Duodenal mucosa (tissue), 2 donors: ENCODE data around the gene SH3RF2.
"Not testable (repeated sequence)": the region's sequence is repeated elsewhere in the genome, so short reads cannot be mapped to it uniquely, and the experiment has no call there.

Experiments used
- H3K27ac ChIP-seq: one replicate; pipeline ENCODE4 v1.7.0; 2013; ENCODE audit warnings: low read depth, low read length
- H3K27me3 ChIP-seq, 2 donors: one replicate each; pipeline ENCODE4 v1.7.0; 2013; ENCODE audit warnings: low read length in 2 of 2, control low read depth in 1 of 2; ENCODE audit not compliant: insufficient read depth in 2 of 2, control insufficient read depth in 1 of 2
- H3K36me3 ChIP-seq, 2 donors: one replicate each; pipeline ENCODE4 v1.7.0; 2013; ENCODE audit warnings: low read length in 2 of 2, control low read depth in 1 of 2; ENCODE audit not compliant: insufficient read depth in 2 of 2, control insufficient read depth in 1 of 2
- H3K4me1 ChIP-seq, 2 donors: one replicate each; pipeline ENCODE4 v1.7.0; 2013; ENCODE audit warnings: low read length in 2 of 2, control low read depth in 1 of 2; ENCODE audit not compliant: insufficient read depth in 2 of 2, control insufficient read depth in 1 of 2
- H3K4me3 ChIP-seq, 2 donors: one replicate each; pipeline ENCODE4 v1.7.0; 2013; ENCODE audit warnings: low read length in 2 of 2, low read depth in 1 of 2
- H3K9ac ChIP-seq, 2 donors: one replicate each; pipeline ENCODE4 v1.7.0; 2013; ENCODE audit warnings: low read length in 2 of 2, low read depth in 1 of 2
- H3K9me3 ChIP-seq, 2 donors: one replicate each; pipeline ENCODE4 v1.7.0; 2013; ENCODE audit warnings: low read length in 2 of 2, control low read depth in 1 of 2; ENCODE audit not compliant: control insufficient read depth in 1 of 2

The SH3RF2 gene

GRCh38 chr5:145958436-145958835, 22.1 kb downstream of the SH3RF2 start:
- H3K27me3 ChIP-seq = no peaks in the 10 kb centered on the region

GRCh38 chr5:145960166-145960565, 23.8 kb downstream of the SH3RF2 start:
- no peak overlapping the region for H3K27ac ChIP-seq
- H3K9me3 ChIP-seq = no peaks in the 10 kb centered on the region

More at GRCh38 chr5:145958436-145958835, 22.1 kb downstream of the SH3RF2 start:
- Histone ChIP-seq H3K4me1 (peaks cover 29 to 30% of the 10 kb centered on the region in 2 donors), H3K4me3 (no peak overlapping the region), H3K9me3 (no peaks in the 10 kb centered on the region), H3K27ac (no peak overlapping the region), H3K9ac (no peak overlapping the region), H3K36me3 (peaks cover 0 to 1% of the 10 kb centered on the region in 2 donors)

GRCh38 chr5:145960848-145961600, 24.6 kb downstream of the SH3RF2 start:
- H3K27ac ChIP-seq = no peak overlapping the region
- no peak overlapping the region for H3K9ac ChIP-seq

More at GRCh38 chr5:145960166-145960565, 23.8 kb downstream of the SH3RF2 start:
- Histone ChIP-seq H3K27me3 (no peaks in the 10 kb centered on the region), H3K4me3 (no peak overlapping the region), H3K36me3 (no peaks in the 10 kb centered on the region), H3K9ac (no peak overlapping the region), H3K4me1 (peaks cover 25 to 29% of the 10 kb centered on the region in 2 donors)

GRCh38 chr5:145962001-145962400, 25.6 kb downstream of the SH3RF2 start:
- Histone ChIP-seq H3K9me3 (no peaks in the 10 kb centered on the region), H3K9ac (no peak overlapping the region), H3K4me1 (peaks cover 15 to 17% of the 10 kb centered on the region in 2 donors), H3K27ac (no peak overlapping the region), H3K36me3 (no peaks in the 10 kb centered on the region), H3K27me3 (no peaks in the 10 kb centered on the region), H3K4me3 (no peak overlapping the region)

More at GRCh38 chr5:145960848-145961600, 24.6 kb downstream of the SH3RF2 start:
- no peaks in the 10 kb centered on the region for H3K9me3 ChIP-seq
- H3K4me1 ChIP-seq = peaks cover 17 to 22% of the 10 kb centered on the region in 2 donors
- H3K4me3 ChIP-seq = no peak overlapping the region
- no peaks in the 10 kb centered on the region for H3K36me3 ChIP-seq
- H3K27me3 ChIP-seq = no peaks in the 10 kb centered on the region

- H3K27ac ChIP-seq, H3K9me3 ChIP-seq, H3K27me3 ChIP-seq, H3K36me3 ChIP-seq, H3K4me1 ChIP-seq, H3K9ac ChIP-seq, H3K4me3 ChIP-seq: not testable (repeated sequence)
Observed at GRCh38 chr5:145964008-145964407, 27.6 kb downstream of the SH3RF2 start.

- H3K27me3 ChIP-seq = no peaks in the 10 kb centered on the region
- H3K9me3 ChIP-seq = no peaks in the 10 kb centered on the region
- H3K4me3 ChIP-seq = no peak overlapping the region
- H3K27ac ChIP-seq = no peak overlapping the region
- H3K4me1 ChIP-seq = no peaks in the 10 kb centered on the region
- no peaks in the 10 kb centered on the region for H3K36me3 ChIP-seq
- no peak overlapping the region for H3K9ac ChIP-seq
Observed at GRCh38 chr5:145965804-145966203, 29.4 kb downstream of the SH3RF2 start.

- Histone ChIP-seq H3K4me3 (no peak overlapping the region), H3K9me3 (no peaks in the 10 kb centered on the region), H3K36me3 (peaks cover 0 to 2% of the 10 kb centered on the region in 2 donors), H3K27ac (no peak overlapping the region), H3K9ac (no peak overlapping the region), H3K27me3 (no peaks in the 10 kb centered on the region), H3K4me1 (no peaks in the 10 kb centered on the region)
Observed at GRCh38 chr5:145967296-145967695, 30.9 kb downstream of the SH3RF2 start.

GRCh38 chr5:145968970-145969713, 32.8 kb downstream of the SH3RF2 start:
- H3K27ac ChIP-seq = no peak overlapping the region
- no peaks in the 10 kb centered on the region for H3K27me3 ChIP-seq
- peaks cover 0 to 6% of the 10 kb centered on the region in 2 donors for H3K36me3 ChIP-seq
- no peak overlapping the region for H3K9ac ChIP-seq
- H3K4me1 ChIP-seq = no peaks in the 10 kb centered on the region
- peaks cover 0 to 2% of the 10 kb centered on the region in 2 donors for H3K9me3 ChIP-seq
- no peak overlapping the region for H3K4me3 ChIP-seq

GRCh38 chr5:145969714-145970092, 33.3 kb downstream of the SH3RF2 start:
- Histone ChIP-seq H3K4me3 (no peak overlapping the region), H3K9me3 (peaks cover 0 to 4% of the 10 kb centered on the region in 2 donors), H3K36me3 (peaks cover 0 to 7% of the 10 kb centered on the region in 2 donors), H3K27ac (no peak overlapping the region), H3K27me3 (no peaks in the 10 kb centered on the region), H3K9ac (no peak overlapping the region), H3K4me1 (no peaks in the 10 kb centered on the region)

- Histone ChIP-seq H3K27ac (no peak overlapping the region), H3K9me3 (peaks cover 0 to 4% of the 10 kb centered on the region in 2 donors), H3K36me3 (peaks cover 0 to 7% of the 10 kb centered on the region in 2 donors), H3K4me1 (peaks cover 9 to 10% of the 10 kb centered on the region in 2 donors), H3K4me3 (no peak overlapping the region), H3K9ac (no peak overlapping the region), H3K27me3 (no peaks in the 10 kb centered on the region)
Observed at GRCh38 chr5:145971108-145971507, 34.7 kb downstream of the SH3RF2 start.
